Activated naive CD8-positive, alpha-beta T cell treated with anti-CD3 and anti-CD28 coated beads, Interleukin-2, amount 50 U/mL, for 24 hours (primary cell): Measurements from ENCODE around the gene NT5C2.
A peak's percentile ranks its signal among the peaks of the same experiment; 100 is the strongest.
"Not testable (repeated sequence)": the region's sequence is repeated elsewhere in the genome, so short reads cannot be mapped to it uniquely, and the experiment has no call there.

ENCODE experiments used
- ATAC-seq: fragments of 150-1000 bp; cut with Tn5 transposase; one replicate; pipeline ENCODE4 v1.10.0; 2021
- DNase-seq: peaks from one replicate; pipeline ENCODE4 v3.0.0; 2021
- H3K27ac Mint-ChIP-seq: one replicate; pipeline ENCODE4 v1.8.0; 2021; ENCODE audit warnings: mild to moderate bottlenecking, mixed read lengths
- H3K27me3 Mint-ChIP-seq: one replicate; pipeline ENCODE4 v1.8.0; 2021; ENCODE audit warnings: mixed read lengths
- H3K36me3 Mint-ChIP-seq: one replicate; pipeline ENCODE4 v1.8.0; 2021; ENCODE audit warnings: low read depth, mixed read lengths
- H3K4me1 Mint-ChIP-seq: one replicate; pipeline ENCODE4 v1.8.0; 2021; ENCODE audit warnings: mixed read lengths
- H3K4me3 Mint-ChIP-seq: one replicate; pipeline ENCODE4 v1.8.0; 2021; ENCODE audit warnings: mild to moderate bottlenecking, moderate library complexity, mixed read lengths
- H3K9me3 Mint-ChIP-seq: one replicate; pipeline ENCODE4 v1.8.0; 2021; ENCODE audit warnings: mixed read lengths

Gene NT5C2

GRCh38 chr10:103193107-103193819 is at the start of gene NT5C2:
NT5C2 (minus strand) TSS chr10:103193272; CDS start chr10:103174958, 18,314 bp downstream.
- H3K4me3 Mint-ChIP-seq, result peak within 1 kb of the TSS; percentile 97

GRCh38 chr10:103241262-103242011 is 48.4 kb upstream of the NT5C2 start:
- Mint-ChIP-seq H3K9me3 (no peaks in the 10 kb centered on the region), H3K4me3 (no peak overlapping the region), H3K4me1 (peaks cover 13% of the 10 kb centered on the region), H3K36me3 (no peaks in the 10 kb centered on the region), H3K27me3 (peaks cover 3% of the 10 kb centered on the region), H3K27ac (peak overlapping the region; percentile 69)
- peak; percentile 35 for ATAC-seq
- DNase-seq, result no peak

More at GRCh38 chr10:103193107-103193819, at the start of gene NT5C2:
- ATAC-seq (peak; percentile 81), DNase-seq (peak; percentile 87)
- H3K9me3 Mint-ChIP-seq, result no peaks in the 10 kb centered on the region
- peak within 1 kb of the TSS; percentile 97 for H3K27ac Mint-ChIP-seq
- H3K4me1 Mint-ChIP-seq, result peaks cover 58% of the 10 kb centered on the region
- H3K27me3 Mint-ChIP-seq, result no peaks in the 10 kb centered on the region
- peaks cover 14% of the 10 kb centered on the region for H3K36me3 Mint-ChIP-seq

GRCh38 chr10:103238506-103239252 is 45.6 kb upstream of the NT5C2 start:
- Mint-ChIP-seq H3K27me3 (no peaks in the 10 kb centered on the region), H3K27ac (no peak overlapping the region), H3K9me3 (no peaks in the 10 kb centered on the region), H3K4me1 (peaks cover 11% of the 10 kb centered on the region), H3K4me3 (no peak overlapping the region), H3K36me3 (no peaks in the 10 kb centered on the region)
- ATAC-seq (no peak), DNase-seq (no peak)

- Mint-ChIP-seq H3K36me3 (no peaks in the 10 kb centered on the region), H3K4me3 (no peak overlapping the region), H3K27me3 (no peaks in the 10 kb centered on the region), H3K27ac (no peak overlapping the region), H3K4me1 (peaks cover 7% of the 10 kb centered on the region), H3K9me3 (no peaks in the 10 kb centered on the region)
- DNase-seq (no peak), ATAC-seq (no peak)
These were observed 42.7 kb upstream of the NT5C2 start for GRCh38 chr10:103235775-103236174.

- Mint-ChIP-seq H3K4me3 (no peak overlapping the region), H3K27ac (no peak overlapping the region), H3K36me3 (no peaks in the 10 kb centered on the region), H3K9me3 (no peaks in the 10 kb centered on the region), H3K4me1 (no peaks in the 10 kb centered on the region), H3K27me3 (no peaks in the 10 kb centered on the region)
- ATAC-seq, result no peak
- DNase-seq, result no peak
These were observed 39.9 kb upstream of the NT5C2 start for GRCh38 chr10:103232772-103233488.

GRCh38 chr10:103232131-103232673 is 39.1 kb upstream of the NT5C2 start:
- Mint-ChIP-seq H3K27ac (no peak overlapping the region), H3K36me3 (no peaks in the 10 kb centered on the region), H3K9me3 (no peaks in the 10 kb centered on the region), H3K27me3 (no peaks in the 10 kb centered on the region), H3K4me1 (no peaks in the 10 kb centered on the region), H3K4me3 (no peak overlapping the region)
- ATAC-seq, result no peak
- DNase-seq, result no peak

- no peak overlapping the region for H3K27ac Mint-ChIP-seq
- DNase-seq, result no peak
These were observed 38.0 kb upstream of the NT5C2 start for GRCh38 chr10:103231047-103231551.

GRCh38 chr10:103227416-103227815 is 34.3 kb upstream of the NT5C2 start:
- Mint-ChIP-seq H3K4me3 (no peak overlapping the region), H3K4me1 (no peaks in the 10 kb centered on the region), H3K36me3 (no peaks in the 10 kb centered on the region), H3K9me3 (peaks cover 12% of the 10 kb centered on the region), H3K27ac (no peak overlapping the region), H3K27me3 (no peaks in the 10 kb centered on the region)
- DNase-seq (no peak), ATAC-seq (no peak)

More at GRCh38 chr10:103231047-103231551, 38.0 kb upstream of the NT5C2 start:
- H3K9me3 Mint-ChIP-seq, result no peaks in the 10 kb centered on the region
- H3K36me3 Mint-ChIP-seq, result no peaks in the 10 kb centered on the region
- no peaks in the 10 kb centered on the region for H3K4me1 Mint-ChIP-seq
- H3K27me3 Mint-ChIP-seq, result no peaks in the 10 kb centered on the region
- H3K4me3 Mint-ChIP-seq, result no peak overlapping the region
- ATAC-seq, result no peak

- Mint-ChIP-seq H3K27me3 (no peaks in the 10 kb centered on the region), H3K4me3 (no peak overlapping the region), H3K4me1 (no peaks in the 10 kb centered on the region), H3K9me3 (peaks cover 15% of the 10 kb centered on the region), H3K36me3 (no peaks in the 10 kb centered on the region), H3K27ac (no peak overlapping the region)
- no peak for ATAC-seq
- no peak for DNase-seq
These were observed 32.9 kb upstream of the NT5C2 start for GRCh38 chr10:103225939-103226338.

- not testable (repeated sequence) for DNase-seq, H3K4me3 Mint-ChIP-seq, ATAC-seq, H3K36me3 Mint-ChIP-seq, H3K27ac Mint-ChIP-seq, H3K27me3 Mint-ChIP-seq, H3K4me1 Mint-ChIP-seq
- H3K9me3 Mint-ChIP-seq, result peaks cover 15% of the 10 kb centered on the region
These were observed 31.6 kb upstream of the NT5C2 start for GRCh38 chr10:103224721-103225120.

GRCh38 chr10:103224133-103224532 is 31.1 kb upstream of the NT5C2 start:
- peaks cover 15% of the 10 kb centered on the region for H3K9me3 Mint-ChIP-seq
- no peaks in the 10 kb centered on the region for H3K4me1 Mint-ChIP-seq
- H3K27ac Mint-ChIP-seq, result no peak overlapping the region
- H3K4me3 Mint-ChIP-seq, result no peak overlapping the region
- DNase-seq, result no peak
- no peaks in the 10 kb centered on the region for H3K27me3 Mint-ChIP-seq
- H3K36me3 Mint-ChIP-seq, result no peaks in the 10 kb centered on the region
- ATAC-seq, result no peak

- peaks cover 12% of the 10 kb centered on the region for H3K9me3 Mint-ChIP-seq
- DNase-seq, ATAC-seq, H3K27ac Mint-ChIP-seq, H3K36me3 Mint-ChIP-seq, H3K4me3 Mint-ChIP-seq, H3K27me3 Mint-ChIP-seq, H3K4me1 Mint-ChIP-seq: not testable (repeated sequence)
These were observed 23.3 kb upstream of the NT5C2 start for GRCh38 chr10:103216362-103216761.

GRCh38 chr10:103215601-103216000 is 22.5 kb upstream of the NT5C2 start:
- Mint-ChIP-seq H3K36me3 (peaks cover 5% of the 10 kb centered on the region), H3K4me1 (peaks cover 8% of the 10 kb centered on the region), H3K9me3 (peaks cover 12% of the 10 kb centered on the region), H3K27ac (no peak overlapping the region), H3K4me3 (no peak overlapping the region), H3K27me3 (peaks cover 2% of the 10 kb centered on the region)
- no peak for ATAC-seq
- no peak for DNase-seq

- not testable (repeated sequence) for H3K27ac Mint-ChIP-seq, ATAC-seq, H3K36me3 Mint-ChIP-seq, H3K4me3 Mint-ChIP-seq, DNase-seq, H3K27me3 Mint-ChIP-seq, H3K4me1 Mint-ChIP-seq
- H3K9me3 Mint-ChIP-seq, result peaks cover 12% of the 10 kb centered on the region
These were observed 17.2 kb upstream of the NT5C2 start for GRCh38 chr10:103210262-103210661.
